Medulla oblongata (tissue), 1 donor: ENCODE results near the gene FHIT.
"Not testable (repeated sequence)": the region's sequence is repeated elsewhere in the genome, so short reads cannot be mapped to it uniquely, and the experiment has no call there.

Experiments
- DNase-seq: peaks from one replicate; pipeline ENCODE4 v3.0.0-alpha.2; 2015; ENCODE audit errors: extremely low spot score

The FHIT gene

GRCh38 chr3:60989626-60990441 lies 261.4 kb downstream of the FHIT start:
- DNase-seq: no peak

DNA sequence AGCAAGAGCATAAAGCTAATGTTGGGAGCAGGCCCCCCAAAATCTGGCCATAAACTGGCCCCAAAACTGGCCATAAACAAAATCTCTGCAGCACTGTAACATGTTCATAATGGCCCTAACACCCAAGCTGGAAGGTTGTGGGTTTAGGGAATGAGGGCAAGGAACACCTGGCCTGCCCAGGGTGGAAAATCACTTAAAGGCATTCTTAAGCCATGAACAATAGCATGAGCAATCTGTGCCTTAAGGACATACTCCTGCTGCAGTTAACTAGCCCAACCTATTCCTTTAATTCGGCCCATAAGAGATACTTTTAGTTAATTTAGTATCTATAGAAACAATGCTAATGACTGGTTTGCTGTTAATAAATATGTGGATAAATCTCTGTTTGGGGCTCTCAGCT lies 264.1 kb downstream of the FHIT start:
- not testable (repeated sequence) for DNase-seq

DNA sequence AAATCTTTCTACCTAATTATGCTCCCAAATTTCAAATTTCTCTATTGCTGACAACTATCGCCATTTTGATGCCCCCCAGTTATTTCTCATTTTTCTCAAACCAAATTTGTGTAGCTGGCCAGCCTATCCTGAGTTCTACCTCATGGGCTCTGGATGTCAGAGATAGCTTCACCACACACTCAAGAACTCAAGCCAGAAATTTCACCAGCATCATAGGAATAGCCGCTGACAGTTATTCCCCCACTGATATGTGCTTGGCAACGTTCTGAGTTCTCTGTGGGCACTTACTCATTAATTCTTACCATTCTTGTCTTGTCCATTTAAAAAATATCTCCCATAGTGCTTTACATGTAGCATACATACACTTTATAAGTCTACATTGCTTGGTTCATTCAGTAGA lies 264.7 kb downstream of the FHIT start:
- no peak for DNase-seq

- DNase-seq: no peak
Observed at GRCh38 chr3:60983906-60984305, 267.3 kb downstream of the FHIT start.

- DNase-seq: no peak
Observed at GRCh38 chr3:60980342-60980692, 270.9 kb downstream of the FHIT start.

DNA sequence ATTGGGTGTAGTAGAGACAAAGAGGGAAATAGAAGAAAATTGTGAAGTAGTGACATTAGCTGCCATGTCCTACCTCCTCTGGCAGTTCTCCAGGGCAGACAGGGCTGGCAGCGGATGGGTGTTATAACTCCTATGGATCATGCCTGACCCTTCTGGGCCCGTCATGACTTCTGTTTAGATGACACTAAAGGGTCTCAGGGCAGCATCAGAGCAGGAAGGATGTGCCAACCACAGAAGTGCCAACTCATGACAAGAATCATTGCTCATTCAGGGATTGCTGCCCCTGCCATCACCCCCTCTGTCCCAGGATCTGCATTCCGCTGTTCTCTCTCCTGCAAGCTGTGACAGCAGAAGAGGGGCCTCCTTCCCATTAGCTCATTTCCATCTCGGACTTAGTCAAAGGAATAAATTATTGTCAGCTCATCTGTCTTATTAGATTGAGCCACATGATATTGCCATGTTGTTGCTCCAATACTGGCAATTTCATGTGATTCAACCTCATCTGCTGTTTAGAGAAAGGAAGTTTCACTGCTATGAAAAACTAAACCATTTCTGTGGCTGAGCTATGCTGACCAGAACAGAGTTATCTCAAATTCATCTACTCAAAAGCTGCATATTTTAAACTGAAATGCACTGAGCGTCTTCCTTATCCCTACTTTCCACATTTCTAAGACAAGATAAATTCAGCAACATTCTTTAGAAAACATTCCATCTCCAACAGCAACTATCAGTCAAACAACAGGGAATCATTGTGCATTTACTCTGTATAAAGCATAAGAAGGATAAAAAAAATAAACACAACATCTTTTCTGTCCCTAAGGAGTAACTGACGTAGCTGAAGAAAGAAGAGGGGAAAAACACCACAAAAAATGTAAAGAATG lies 271.6 kb downstream of the FHIT start:
- DNase-seq: no peak

GRCh38 chr3:60973321-60973720 lies 277.9 kb downstream of the FHIT start:
- DNase-seq: no peak

DNA sequence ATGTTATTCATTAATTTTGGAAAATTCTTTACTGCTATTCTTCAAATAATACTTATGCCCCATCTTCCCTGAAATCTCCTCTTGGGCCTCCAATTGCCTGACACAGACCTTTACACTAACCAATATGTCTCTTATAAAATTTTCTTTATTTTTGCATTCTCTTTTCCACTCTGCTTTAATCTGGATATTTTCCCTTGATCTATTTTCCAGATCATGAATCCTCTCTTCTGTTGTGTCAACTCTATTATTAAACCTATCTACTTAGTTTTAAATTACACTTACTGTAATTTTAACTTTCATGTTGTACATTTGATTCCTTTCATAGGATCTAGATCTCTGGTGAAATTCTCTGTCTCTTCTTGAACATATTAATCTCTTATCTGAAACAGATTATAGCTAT lies 278.7 kb downstream of the FHIT start:
- DNase-seq: no peak

GRCh38 chr3:60970850-60971249 lies 280.4 kb downstream of the FHIT start:
- no peak for DNase-seq

GRCh38 chr3:60967141-60967540 lies 284.1 kb downstream of the FHIT start:
- no peak for DNase-seq

DNA sequence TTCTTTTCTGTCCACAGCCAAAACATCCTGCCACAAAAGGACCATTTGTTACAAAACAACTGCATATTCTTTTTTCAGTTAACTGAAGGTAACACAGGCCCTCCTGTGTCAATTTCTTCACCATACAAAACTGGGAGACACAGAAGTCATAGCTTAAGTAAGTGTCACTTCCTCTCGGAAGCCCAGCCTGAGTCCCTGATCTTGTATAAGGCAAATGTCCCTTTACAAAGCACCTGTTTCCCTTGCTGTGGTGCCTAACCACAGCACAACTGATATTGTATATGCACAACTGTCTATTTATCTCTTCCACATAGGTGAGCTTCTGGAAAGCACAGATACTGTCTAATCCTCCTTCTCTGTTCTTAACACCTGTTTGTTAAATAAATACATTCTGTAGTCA lies 293.7 kb downstream of the FHIT start:
- DNase-seq: no peak

- no peak for DNase-seq
Observed at GRCh38 chr3:60956729-60957128, 294.5 kb downstream of the FHIT start.

DNA sequence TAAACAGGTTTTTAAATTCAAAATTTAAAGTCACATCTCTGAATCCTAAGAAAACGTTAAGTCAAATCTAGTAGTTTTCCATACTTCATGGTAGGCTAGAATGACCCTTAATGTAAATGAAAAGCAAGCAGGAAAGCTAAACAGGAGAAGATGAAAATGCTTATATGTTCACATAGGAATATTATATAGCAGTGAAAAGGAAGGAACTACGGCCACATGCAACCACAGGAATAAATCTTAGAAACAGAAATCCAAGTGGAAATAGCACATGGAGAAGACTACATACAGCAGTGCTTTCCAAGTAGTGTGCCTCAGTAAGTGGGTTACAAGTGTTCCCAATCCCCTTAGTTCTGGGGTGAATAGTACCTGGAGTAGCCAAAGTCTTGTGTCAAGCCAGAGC lies 296.2 kb downstream of the FHIT start:
- no peak for DNase-seq

- no peak for DNase-seq
Observed at GRCh38 chr3:60954048-60954447, 297.2 kb downstream of the FHIT start.

DNA sequence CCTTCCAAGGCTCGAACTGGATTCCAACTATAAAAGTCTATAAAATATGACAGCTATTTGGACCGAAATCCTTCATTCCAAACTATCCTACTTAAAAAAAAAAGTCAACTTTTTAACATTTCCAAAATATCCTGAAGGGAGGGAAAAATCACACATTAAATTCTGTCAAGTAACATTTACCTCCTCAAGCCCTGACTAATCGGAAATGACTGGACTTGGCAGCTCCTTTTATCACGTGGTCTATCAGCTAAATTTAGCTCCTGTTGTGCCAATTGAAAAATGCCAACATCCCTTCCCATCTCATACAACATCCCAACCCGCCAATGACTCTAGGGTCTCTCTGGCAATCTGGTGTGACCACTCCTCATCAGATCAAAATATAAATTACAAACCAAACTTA lies 297.9 kb downstream of the FHIT start:
- no peak for DNase-seq

- DNase-seq: no peak
Observed at GRCh38 chr3:60952055-60952454, 299.2 kb downstream of the FHIT start.

GRCh38 chr3:60949146-60949545 lies 302.1 kb downstream of the FHIT start:
- DNase-seq: no peak

- DNase-seq: no peak
Observed at GRCh38 chr3:60948488-60948887, 302.8 kb downstream of the FHIT start.

GRCh38 chr3:60935709-60936108 lies 315.5 kb downstream of the FHIT start:
- no peak for DNase-seq

DNA sequence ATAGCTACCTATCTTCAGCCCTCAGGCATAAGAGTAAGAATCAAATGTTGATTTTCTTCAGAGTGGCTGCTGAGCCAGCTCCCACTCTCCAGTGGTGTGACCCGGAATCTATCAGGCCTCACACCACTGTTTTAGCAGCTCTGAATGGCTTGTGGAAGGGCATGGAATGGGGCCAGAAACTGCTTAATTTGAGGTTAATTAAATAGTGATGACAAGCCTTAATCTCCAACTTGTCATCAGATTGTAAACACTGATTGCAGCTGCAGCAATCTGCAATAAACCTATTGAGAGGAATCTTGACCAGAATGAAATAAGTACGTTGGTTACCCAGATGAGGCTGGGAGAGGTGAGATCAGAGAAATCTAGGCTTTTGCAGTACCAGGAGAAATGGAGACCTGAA lies 317.4 kb downstream of the FHIT start:
- DNase-seq: no peak

- no peak for DNase-seq
Observed at GRCh38 chr3:60932643-60933042, 318.6 kb downstream of the FHIT start.

DNA sequence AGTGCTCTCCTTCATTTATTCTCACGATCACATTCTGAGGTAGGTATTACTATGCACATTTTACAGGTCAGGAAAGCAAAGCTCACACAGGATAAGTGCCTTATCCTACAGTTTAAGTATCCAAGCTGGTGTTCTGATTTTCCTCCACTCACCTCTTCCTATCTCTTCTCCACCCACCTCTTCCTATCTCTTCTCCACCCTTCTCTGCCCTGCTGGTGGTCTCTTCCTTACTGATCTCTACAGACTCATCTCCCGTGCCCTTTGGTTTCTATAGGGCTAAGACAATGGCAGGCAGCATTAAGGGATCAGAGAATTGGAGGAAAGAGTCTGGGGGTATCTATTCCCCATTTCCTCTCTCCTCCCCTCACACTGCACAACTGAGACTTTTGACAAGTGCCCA lies 319.1 kb downstream of the FHIT start:
- no peak for DNase-seq

GRCh38 chr3:60931452-60931851 lies 319.8 kb downstream of the FHIT start:
- no peak for DNase-seq
